ENCODE data around the gene SIGLEC11.

DNA sequence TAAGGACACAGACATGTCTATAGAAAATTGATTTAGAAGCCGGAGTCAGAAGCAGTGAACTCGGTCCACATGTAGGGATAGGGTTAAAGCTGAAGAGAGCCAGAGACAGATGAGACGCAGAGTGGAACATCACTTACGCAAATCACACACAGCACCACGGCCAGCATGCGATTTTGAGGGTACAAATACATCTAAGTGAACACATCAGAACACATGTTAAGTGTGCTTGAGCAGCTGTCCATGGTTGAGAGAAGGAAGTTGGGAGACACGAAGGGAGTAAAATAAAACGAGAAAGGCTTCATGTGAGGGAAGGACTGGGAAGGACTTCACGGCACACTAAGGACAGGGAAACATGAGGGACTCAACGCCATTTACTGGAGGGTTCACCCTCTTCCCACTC is 25.4 kb upstream of the SIGLEC11 start:
- TF ChIP-seq, protein P1, sequence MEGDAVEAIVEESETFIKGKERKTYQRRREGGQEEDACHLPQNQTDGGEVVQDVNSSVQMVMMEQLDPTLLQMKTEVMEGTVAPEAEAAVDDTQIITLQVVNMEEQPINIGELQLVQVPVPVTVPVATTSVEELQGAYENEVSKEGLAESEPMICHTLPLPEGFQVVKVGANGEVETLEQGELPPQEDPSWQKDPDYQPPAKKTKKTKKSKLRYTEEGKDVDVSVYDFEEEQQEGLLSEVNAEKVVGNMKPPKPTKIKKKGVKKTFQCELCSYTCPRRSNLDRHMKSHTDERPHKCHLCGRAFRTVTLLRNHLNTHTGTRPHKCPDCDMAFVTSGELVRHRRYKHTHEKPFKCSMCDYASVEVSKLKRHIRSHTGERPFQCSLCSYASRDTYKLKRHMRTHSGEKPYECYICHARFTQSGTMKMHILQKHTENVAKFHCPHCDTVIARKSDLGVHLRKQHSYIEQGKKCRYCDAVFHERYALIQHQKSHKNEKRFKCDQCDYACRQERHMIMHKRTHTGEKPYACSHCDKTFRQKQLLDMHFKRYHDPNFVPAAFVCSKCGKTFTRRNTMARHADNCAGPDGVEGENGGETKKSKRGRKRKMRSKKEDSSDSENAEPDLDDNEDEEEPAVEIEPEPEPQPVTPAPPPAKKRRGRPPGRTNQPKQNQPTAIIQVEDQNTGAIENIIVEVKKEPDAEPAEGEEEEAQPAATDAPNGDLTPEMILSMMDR (IDR thresholded peaks at IDR 0.05; ENCODE audit: low read length), result no peak
- TF ChIP-seq EZH2 (IDR thresholded peaks at IDR 0.05; ENCODE audit: borderline replicate concordance, low read length), result no peak

Measured in OCI-LY1 (cell line).